GM10847 (cell line): ENCODE measurements around the gene PRM1.

ENCODE experiments used
- POLR2A ChIP-seq: IDR thresholded peaks from 2 replicates; pipeline ENCODE4 v1.6.1; 2011; ENCODE audit not compliant: insufficient read length; ENCODE audit errors: extremely low read depth

Gene PRM1

DNA sequence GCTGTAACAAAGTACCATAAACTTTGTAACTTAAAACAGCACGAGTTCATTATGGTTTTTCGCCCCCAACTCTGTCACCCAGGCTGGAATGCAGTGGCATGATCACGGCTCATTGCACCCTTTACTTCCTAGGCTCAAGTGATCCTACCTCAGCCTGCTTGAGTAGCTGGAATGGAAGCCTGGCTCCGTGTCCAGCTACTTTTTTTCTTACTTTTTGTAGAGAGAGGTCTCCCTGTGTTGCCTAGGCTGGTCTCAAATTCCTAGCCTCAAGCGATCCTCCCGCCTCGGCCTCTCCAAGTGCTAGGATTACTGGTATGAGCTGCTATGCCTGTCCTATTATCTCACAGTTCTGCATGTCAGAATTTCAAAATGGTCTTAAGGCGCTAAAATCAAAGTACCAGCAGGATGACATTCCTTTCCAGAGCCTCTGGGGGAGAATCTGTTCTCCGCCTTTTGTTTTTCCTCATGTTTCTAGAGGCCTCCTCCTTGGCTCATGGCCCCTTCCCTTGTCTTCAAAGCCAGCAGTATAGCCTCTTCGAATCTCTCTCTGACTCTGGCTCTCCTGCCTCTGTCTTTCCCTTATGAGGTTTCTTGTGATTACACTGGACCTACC, 10.1 kb upstream of the PRM1 start:
- no peak for TF ChIP-seq POLR2A

- no peak for TF ChIP-seq POLR2A
Measured at GRCh38 chr16:11290102-11290893, 9.2 kb upstream of the PRM1 start.

DNA sequence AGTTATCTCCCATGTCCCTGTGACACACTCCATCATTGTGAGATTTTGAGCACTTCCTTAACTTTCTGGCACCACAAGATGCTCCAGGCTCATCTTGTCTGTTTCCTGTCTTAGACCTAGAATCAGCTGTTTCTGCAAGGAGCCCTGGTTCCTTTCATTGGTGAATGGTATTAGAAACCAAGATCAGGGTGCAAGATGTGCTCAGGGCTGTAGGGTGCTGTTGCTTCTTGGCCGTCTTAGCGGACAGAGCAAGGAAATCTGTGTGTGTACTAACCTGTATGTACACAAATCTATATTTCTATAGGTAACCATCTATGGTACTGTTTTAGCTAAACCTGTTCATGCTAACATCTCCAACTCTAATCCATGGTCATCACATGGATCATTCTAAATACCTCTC, 8.1 kb upstream of the PRM1 start:
- TF ChIP-seq POLR2A, result no peak

- no peak for TF ChIP-seq POLR2A
Measured at GRCh38 chr16:11285842-11286241, 4.7 kb upstream of the PRM1 start.

- TF ChIP-seq POLR2A, result no peak
Measured at GRCh38 chr16:11283820-11284248, 2.7 kb upstream of the PRM1 start.

GRCh38 chr16:11278681-11279628, 2.2 kb downstream of the PRM1 start:
- TF ChIP-seq POLR2A, result no peak

GRCh38 chr16:11277607-11278337, 3.4 kb downstream of the PRM1 start:
- no peak for TF ChIP-seq POLR2A

GRCh38 chr16:11276896-11277593, 4.1 kb downstream of the PRM1 start:
- no peak for TF ChIP-seq POLR2A

DNA sequence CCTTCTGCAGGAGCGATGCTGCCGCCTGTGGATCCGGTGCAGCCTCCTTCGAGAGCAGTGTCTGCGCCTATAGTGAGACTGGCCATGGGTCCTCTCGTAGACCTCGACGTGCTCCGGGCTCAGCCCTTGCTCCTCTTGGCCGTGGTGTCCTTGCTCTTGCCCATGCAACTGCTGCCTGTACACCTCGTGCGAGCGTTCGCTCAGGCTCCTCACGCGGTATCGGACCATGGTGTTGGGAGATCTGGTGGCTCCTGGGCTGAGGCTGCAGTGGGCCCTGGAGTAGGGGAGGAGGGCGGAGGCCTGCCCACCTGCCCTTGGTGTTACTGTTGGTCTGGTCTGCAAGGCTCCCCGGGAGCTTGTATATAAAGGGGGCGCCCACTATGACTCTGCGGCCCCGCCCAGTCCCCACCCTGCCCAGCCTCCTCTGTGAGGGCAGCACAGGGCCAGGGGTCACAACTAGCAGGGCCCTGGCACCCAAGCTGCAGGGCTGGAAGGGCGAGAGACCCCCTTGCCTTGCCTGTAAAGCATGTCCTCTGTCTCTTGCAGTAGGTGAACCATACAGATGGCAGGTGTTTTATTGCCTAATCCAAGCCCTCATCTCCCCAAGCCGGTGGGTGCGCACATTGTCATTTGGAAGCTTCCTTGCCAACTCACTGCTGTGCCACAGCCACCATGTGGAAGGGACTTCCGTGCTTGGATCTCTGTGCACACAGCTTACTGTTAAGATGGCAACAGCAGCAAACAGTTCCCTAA, 4.8 kb downstream of the PRM1 start, which contains the start of gene PRM2:
Gene PRM2 (minus strand): TSS at position 338 of the 753 bp plus-strand sequence. CDS start 110 bp downstream, at position 228.
- no peak for TF ChIP-seq POLR2A

- TF ChIP-seq POLR2A, result no peak
Measured at GRCh38 chr16:11274964-11275363, 6.2 kb downstream of the PRM1 start.

GRCh38 chr16:11273721-11274324, 7.3 kb downstream of the PRM1 start:
- no peak for TF ChIP-seq POLR2A

DNA sequence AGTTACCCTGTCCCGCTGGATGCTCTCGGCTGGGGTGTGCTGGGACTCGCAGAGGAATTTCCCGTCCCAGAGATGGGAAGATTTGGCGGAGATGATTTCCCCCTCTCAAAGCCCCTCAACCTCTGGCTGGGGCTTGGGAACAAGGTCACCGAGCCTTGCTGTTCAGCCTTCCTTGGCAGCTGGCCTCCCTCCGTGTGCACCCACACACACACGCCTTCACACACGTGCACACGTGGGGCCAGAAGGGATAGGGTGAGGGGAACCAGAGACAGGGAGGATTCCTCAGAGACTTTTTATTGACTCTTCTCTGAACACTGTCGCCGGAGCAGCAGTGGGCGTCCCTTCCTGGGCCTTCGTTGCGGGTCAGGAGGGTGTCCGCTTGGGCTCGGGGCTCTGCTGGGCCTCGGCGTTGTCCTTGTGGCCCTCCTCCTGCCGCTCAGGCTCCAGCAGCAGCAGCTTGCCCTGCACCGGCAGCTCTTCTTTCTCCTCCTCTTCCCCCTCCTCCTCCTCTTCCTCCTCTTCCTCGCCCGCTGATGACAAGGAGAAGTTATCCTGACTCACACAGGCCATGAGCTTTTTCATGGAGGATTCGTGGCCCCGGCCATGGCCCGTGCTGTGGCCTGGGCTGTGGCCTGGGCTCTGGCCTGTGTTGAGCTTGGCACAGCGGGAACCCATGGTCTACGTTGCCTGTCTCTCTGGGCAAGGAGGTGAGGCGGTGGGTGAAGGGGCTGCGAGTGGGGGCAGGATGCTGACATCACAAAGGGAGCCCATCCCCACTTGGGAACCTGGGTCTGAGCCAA, 8.0 kb downstream of the PRM1 start, which contains the start of gene PRM3:
Gene PRM3 (minus strand): TSS at position 709 of the 800 bp plus-strand sequence. CDS start 34 bp downstream, at position 675.
- no peak for TF ChIP-seq POLR2A
